HG02623 (cell line): ENCODE data around the gene HOXA13.

Experiments
- ATAC-seq: cut with Tn5 transposase; IDR thresholded peaks from one replicate; pipeline ENCODE4 v1.9.1; 2021; ENCODE audit warnings: moderate library complexity; ENCODE audit not compliant: unreplicated experiment

HOXA13 gene

GRCh38 chr7:27208998-27209397, 9.1 kb upstream of the HOXA13 start:
- no peak for ATAC-seq

DNA sequence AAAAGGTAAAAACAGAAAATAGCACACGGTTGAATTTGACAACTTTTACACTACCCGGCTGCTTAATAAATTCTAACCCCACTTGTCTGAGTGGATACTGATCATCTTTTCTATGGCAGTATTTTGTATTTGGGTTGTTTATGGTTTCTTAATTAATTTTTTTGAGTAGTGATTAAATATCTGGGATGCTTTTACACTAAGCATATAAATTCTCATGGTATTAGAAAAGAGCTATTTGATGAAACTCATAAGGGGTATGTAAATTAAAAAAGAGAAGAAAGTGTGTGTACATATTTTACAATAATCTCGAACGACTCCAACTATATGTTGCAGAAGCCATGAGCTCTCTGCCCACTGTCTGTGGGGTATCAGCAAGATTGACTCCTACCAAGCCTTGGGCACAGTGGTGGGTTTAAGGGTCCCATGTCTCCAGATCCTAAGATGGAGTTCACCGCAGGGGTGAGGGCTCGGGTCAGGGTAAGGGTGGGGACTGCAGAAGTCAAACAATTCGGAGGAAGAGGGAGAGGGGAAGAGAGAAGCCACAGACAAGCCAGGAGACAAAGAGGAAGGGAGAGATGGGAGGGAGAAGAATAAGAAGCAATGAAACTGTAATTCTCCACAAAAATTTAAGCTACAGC, 7.6 kb upstream of the HOXA13 start:
- no peak for ATAC-seq

- ATAC-seq: no peak
These were observed 5.7 kb upstream of the HOXA13 start for GRCh38 chr7:27205325-27206280.

- no peak for ATAC-seq
These were observed 5.0 kb upstream of the HOXA13 start for GRCh38 chr7:27204851-27205322.

- no peak for ATAC-seq
These were observed 4.2 kb upstream of the HOXA13 start for GRCh38 chr7:27203964-27204594.

DNA sequence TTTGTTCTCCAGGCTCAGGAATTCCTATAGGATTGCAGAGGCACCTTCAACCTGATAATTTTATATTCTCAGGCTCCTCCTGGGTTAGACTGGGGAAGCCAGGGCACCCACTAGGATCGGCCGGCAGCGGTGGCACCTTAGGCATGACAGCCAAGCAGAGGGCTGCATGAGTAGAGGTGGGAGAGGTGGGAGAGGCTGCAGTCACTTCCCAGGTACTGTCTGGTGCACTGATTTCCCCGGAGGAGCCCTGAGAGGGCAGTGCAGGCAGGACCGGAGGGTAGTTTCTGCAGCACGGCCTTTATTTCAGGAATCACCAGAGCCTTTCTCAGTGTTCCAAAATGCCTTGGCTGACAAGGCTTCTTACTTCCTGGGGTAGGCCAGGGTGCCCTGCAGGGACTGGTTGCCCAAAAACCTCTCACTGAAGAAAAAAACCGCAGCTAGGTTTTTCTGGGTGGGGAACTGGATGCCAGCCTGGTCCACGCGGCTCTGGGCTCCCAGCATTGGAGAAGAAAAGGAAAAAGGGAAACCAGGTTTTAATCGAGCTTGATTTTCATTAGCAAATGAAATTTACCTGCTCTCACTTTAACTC, 3.6 kb upstream of the HOXA13 start:
- ATAC-seq: no peak

DNA sequence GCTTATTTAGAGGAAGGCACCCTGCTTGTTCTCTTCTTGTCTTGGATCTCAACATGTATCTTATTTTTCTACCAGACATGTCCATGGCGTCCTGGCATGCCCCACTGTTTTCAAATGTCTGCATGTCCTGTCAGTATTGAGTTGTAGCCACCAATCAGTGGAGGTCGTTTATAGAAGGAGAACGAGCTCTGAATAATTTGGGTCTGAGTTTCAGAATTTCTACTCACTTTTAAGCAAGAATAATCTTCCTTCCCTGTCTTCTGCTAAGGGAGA, 2.9 kb upstream of the HOXA13 start:
- ATAC-seq: no peak

DNA sequence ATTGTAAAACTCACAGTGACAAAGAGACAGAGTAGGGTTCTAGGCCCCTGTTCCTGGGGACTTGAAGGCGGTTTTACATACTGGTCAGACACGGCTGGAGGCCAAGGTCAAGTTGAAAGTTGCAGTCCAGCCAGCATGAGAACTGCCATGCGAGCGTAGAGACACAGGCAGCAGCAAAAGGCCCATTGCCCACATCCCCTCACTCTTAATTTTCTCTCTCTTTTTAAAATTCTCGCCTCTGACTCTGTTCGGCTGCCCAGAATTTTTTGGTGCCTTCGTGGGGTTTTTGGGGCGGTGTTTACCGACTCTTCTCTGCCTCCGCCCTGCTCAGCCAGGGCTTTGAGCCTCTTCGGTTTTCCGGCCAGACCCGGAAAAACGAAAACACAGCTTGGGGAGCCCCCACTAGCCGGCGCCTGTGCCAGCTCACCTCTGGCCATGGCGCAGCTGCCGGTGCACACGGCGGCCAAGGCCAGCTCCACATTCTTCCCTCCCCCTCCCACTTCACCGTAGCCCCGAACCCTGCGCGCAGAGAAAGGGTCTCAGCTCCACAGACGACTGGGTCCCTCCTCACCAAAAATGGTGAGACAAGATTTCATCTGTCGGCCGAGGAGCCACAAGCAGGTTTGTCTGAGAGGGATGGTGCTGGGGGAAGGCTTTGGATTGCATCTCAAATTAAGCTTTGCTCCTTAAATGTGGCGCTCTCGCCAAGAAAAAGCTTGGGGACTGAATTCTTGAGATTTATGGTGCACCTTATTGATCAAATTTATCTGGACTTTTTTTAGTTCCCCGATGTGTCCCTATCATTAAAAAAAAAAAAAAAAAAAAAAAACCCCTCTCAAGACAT, 2.3 kb upstream of the HOXA13 start:
- ATAC-seq: no peak

DNA sequence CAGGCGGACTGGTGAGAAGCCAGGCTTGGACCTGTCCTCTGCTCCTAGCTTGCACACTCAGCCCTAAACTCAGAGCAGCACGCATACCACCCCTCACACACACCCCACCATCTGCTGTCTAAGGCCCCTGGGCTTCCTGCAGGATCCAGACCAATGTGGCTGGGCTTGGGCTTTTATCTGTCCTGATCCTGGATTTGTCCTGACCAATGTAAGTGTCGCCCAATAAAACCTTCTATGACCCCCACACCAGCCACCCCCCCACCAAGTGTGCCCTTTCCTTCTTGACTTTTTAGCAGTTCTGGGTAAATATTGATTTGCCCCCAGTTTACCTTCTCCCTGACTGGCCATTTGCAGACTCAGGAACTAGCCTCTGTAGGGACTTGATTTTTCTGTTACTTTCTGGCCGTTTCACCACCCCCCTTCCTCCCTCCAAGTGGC, 1.7 kb upstream of the HOXA13 start:
- ATAC-seq: no peak

DNA sequence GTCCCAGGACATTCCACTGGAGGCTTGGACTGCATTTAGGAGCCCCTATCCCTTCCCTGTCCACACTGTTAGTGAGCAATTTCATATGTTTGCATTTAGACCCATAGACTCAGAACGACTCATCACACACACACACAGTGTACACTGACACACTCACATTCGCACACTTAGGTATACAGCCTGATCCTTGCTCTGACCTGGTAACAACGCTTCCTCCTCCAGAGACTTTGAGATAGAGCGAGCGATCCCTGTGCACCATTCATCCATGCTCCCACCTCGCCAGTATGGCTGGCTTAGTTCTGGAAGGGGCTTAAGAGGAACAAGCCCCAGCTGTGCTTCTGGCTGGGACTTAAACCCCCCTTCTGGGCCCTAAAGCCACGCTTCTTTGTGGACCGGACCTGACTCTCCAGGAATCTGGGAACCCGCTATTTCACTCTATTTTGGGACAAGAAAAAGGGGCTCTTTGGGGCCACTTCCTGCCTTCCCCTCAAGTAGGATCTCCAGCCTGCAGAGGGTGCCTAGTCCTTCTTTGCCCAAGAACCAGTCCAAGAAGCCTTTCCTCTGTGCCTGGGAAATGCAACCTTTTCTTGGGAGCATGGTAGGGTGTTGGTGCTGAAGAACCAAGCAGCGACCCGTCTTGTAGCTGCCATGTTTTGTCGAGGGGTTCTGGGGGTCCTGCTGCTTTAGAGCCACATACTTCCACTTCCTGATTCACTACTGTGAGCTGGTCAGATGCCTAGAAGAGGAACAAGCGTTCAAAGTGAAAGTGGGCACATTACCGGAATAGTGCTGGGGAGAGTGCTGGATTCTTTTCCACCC, 1.1 kb upstream of the HOXA13 start:
- no peak for ATAC-seq

- ATAC-seq: no peak
These were observed 755 bp downstream of the HOXA13 start for GRCh38 chr7:27198871-27199801.

GRCh38 chr7:27198138-27198841, 1.6 kb downstream of the HOXA13 start:
- no peak for ATAC-seq

DNA sequence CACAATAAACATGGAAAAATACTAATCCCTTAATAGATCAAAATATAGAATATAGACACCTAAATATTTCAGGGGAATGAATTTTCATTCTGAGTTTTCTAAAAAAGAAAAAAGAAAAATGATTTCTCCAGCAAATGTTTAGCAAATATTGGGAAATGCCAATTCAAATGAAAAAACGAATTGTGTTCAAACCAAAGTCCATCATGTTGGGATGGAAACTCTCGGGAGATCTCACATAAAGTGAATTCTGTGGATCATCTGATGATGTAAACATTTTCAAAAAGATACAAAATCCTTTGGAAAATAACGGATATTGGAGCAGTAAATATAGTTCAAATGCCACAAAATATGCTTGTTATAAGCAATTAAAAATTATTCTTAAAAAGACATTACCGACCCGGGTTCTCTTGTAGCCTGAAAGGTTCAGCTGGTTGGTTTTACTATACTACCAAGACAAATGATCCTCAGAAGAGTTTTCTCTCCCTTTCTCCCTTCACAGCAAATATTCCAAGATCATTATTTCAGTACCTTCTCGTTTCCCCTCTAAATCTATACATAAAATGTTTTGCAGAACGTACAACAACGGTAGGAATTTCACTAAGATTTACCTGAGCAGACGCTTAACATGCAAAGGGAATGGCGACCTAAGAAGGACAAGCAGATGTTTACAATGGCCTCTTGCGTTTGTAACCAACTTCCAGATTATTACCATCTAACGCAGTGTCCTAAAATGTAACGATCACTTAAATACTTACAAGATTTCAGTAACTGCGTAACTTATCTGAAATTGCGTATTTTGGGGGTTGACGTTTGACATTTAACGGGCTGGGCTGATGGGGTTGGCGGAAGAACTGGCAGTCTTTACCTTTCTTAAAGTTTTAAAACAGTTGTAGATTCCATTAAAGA, 2.5 kb downstream of the HOXA13 start:
- no peak for ATAC-seq

DNA sequence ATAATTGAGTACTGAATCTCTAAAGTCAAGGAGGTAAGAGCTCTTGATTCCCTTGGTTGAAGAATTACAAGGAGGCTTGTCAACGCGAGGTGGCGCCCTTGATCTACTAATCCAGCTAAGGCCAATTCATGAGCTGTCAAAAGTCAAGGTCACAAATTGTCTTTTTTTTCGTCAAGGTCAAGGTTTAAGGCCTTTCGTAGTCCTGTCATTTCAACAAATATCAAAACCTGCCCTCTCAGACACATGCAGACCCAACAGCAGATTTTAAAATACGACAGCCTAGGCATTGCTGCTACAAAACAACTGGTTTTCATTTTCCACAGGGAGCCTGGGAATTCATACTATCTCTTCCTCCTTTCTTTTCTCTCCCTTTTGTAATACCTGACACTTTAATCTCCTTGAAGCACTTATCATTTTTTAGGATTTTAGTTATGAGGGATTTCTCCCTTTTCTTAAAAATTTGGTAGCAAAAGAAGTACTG, 3.6 kb downstream of the HOXA13 start:
- ATAC-seq: no peak

DNA sequence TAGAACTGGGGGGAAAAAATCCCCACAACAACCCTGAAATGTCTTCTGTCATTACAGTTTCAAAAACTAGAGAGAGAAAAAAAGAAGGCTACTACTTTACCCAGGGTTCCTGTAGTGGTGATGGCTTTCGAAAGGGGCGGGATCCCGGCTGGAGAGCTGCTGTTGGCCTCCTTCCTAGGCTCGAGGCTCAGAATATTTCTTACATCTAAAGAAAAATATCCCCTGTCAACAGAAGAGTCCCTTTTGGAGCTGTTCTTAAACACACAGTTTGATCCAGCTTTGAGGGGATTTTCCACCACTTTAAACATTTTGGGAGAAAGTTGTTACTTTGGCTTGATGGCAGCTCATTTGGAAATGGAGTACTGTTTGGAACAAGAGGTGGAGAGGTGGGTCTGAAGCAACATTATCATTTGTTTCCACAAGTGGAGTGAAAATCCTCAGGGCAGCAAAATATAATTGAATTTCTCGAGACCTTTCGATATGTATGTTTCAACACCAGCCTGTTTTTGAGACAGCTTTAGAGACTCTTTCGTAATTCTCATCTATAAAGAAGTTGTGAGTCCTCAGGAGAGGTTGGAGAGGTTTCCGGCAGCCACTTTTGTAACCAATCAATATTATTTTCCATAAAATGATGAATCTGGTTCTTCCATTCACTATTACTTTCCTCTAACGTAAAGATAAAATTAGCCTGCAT, 5.1 kb downstream of the HOXA13 start:
- no peak for ATAC-seq

DNA sequence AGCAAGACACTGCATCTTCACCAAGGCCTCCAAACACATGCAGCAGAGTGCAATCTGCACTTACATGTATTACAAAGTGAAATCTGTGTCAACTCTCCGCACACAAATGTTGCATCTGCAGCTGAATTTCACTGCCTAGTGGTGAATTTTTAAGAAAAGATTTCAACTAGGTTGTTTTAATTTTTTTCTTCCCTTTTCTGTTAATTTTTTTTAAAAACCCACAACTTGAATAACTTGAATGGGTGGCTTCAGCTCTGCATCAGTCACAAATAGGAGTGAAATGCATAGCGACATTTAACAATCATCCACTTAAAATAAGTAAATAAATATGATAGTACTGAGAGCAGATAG, 5.9 kb downstream of the HOXA13 start:
- no peak for ATAC-seq
